Endodermal cell (in vitro differentiated cells): Measurements from ENCODE around the gene CACNA2D4. TPM values are rescaled to one million over a fixed set of nuclear protein-coding genes. Genes with fewer than 3 reads are reported as not detected.

Experiments used
- DNase-seq: peaks from one replicate; pipeline ENCODE4 v3.0.0-alpha.2; 2017
- H3K27ac ChIP-seq: 2 replicates; pipeline ENCODE4 v1.5.1; 2013; ENCODE audit warnings: mild to moderate bottlenecking, low read depth, low read length, moderate library complexity
- H3K27me3 ChIP-seq: 2 replicates; pipeline ENCODE4 v1.6.1; 2013; ENCODE audit warnings: mild to moderate bottlenecking, low read length, moderate library complexity; ENCODE audit not compliant: insufficient read depth, control insufficient read depth, poor library complexity, severe bottlenecking
- H3K36me3 ChIP-seq: 2 replicates; pipeline ENCODE4 v1.7.0; 2013; ENCODE audit warnings: mild to moderate bottlenecking, low read length, moderate library complexity; ENCODE audit not compliant: control insufficient read depth, insufficient read depth
- H3K4me1 ChIP-seq: one replicate; pipeline ENCODE4 v1.7.0; 2013; ENCODE audit warnings: low read length; ENCODE audit not compliant: control insufficient read depth, insufficient read depth
- H3K4me3 ChIP-seq: 2 replicates; pipeline ENCODE4 v1.5.1; 2013; ENCODE audit warnings: mild to moderate bottlenecking, low read length, moderate library complexity
- H3K9ac ChIP-seq: 2 replicates; pipeline ENCODE4 v1.6.1; 2013; ENCODE audit warnings: mild to moderate bottlenecking, low read length, moderate library complexity; ENCODE audit not compliant: poor library complexity, severe bottlenecking; ENCODE audit errors: extremely low read depth
- H3K9me3 ChIP-seq: 2 replicates; pipeline ENCODE4 v1.6.1; 2013; ENCODE audit warnings: mild to moderate bottlenecking, low read length, moderate library complexity; ENCODE audit not compliant: control insufficient read depth
- H3K27ac Mint-ChIP-seq: 2 replicates; pipeline ENCODE4 v1.8.0; 2020; ENCODE audit warnings: mixed read lengths
- H3K27me3 Mint-ChIP-seq: 2 replicates; pipeline ENCODE4 v1.8.0; 2021; ENCODE audit warnings: mild to moderate bottlenecking, mixed read lengths; ENCODE audit not compliant: insufficient read depth
- H3K36me3 Mint-ChIP-seq: 2 replicates; pipeline ENCODE4 v1.8.0; 2020; ENCODE audit warnings: low read depth, mixed read lengths
- H3K4me1 Mint-ChIP-seq: 2 replicates; pipeline ENCODE4 v1.8.0; 2020; ENCODE audit warnings: mixed read lengths
- H3K4me3 Mint-ChIP-seq: 2 replicates; pipeline ENCODE4 v1.8.0; 2020; ENCODE audit warnings: mild to moderate bottlenecking, moderate library complexity, mixed read lengths
- H3K9me3 Mint-ChIP-seq: 2 replicates; pipeline ENCODE4 v1.8.0; 2020; ENCODE audit warnings: mild to moderate bottlenecking, mixed read lengths
- CTCF ChIP-seq: fragments of 200-600 bp; sonication (generic); conservative IDR thresholded peaks from 2 replicates; pipeline ENCODE4 v1.5.0; 2021; ENCODE audit warnings: antibody characterized with exemption, mild to moderate bottlenecking
- WGBS, 2 experiments: methylation state at CpG; one replicate each; pipeline versions ENCODE4 v1.1.5 to v1.1.7; 2013; ENCODE audit warnings: missing lambda C conversion rate in 2 of 2, mixed read lengths in 1 of 2; ENCODE audit not compliant: insufficient coverage in 1 of 2, insufficient read length in 1 of 2; 5-methylcytosine and 5-hydroxymethylcytosine counted together
- total RNA-seq, 2 donors: library from RNA; stranded (reverse); fragmentation: NEBNext Ultra II Directional in 1 of 2; extraction: Animal tissue kit (Norgen Biotek cat#: 25700) in 1 of 2; gene quantifications; 2 replicates in 1 of 2; 3 replicates in 1 of 2; pipeline ENCODE4 v1.2.1, GENCODE V29; 2021

CACNA2D4 gene
- total RNA-seq, 2 donors from 2014 or later, result 4.3 to 5.7 TPM

- no peak for TF ChIP-seq CTCF
- Mint-ChIP-seq H3K4me3 (no peak overlapping the region), H3K4me1 (peaks cover 14% of the 10 kb centered on the region), H3K36me3 (no peaks in the 10 kb centered on the region), H3K27me3 (peaks cover 19% of the 10 kb centered on the region), H3K27ac (no peak overlapping the region), H3K9me3 (peaks cover 13% of the 10 kb centered on the region)
- no peaks in the 10 kb centered on the region for H3K4me1 ChIP-seq
- H3K36me3 ChIP-seq, result no peaks in the 10 kb centered on the region
- DNase-seq, result no peak
- peaks cover 6% of the 10 kb centered on the region for H3K9me3 ChIP-seq
- H3K9ac ChIP-seq, result no peak overlapping the region
- peaks cover 5% of the 10 kb centered on the region for H3K27me3 ChIP-seq
- 92% methylated on average over 2 of the region's 2 CpGs; no CpG with 5 or more reads in 1 of the 2 experiments for WGBS, 2 experiments
- H3K4me3 ChIP-seq, result no peak overlapping the region
- no peak overlapping the region for H3K27ac ChIP-seq
Measured at GRCh38 chr12:1890810-1891209, 27.6 kb downstream of the CACNA2D4 start.

GRCh38 chr12:1890119-1890703, 28.2 kb downstream of the CACNA2D4 start:
- H3K9me3 Mint-ChIP-seq, result peaks cover 13% of the 10 kb centered on the region
- H3K36me3 Mint-ChIP-seq, result no peaks in the 10 kb centered on the region
- Histone ChIP-seq H3K9me3 (peaks cover 6% of the 10 kb centered on the region), H3K4me3 (no peak overlapping the region), H3K4me1 (no peaks in the 10 kb centered on the region), H3K27me3 (peaks cover 5% of the 10 kb centered on the region), H3K27ac (no peak overlapping the region), H3K9ac (no peak overlapping the region), H3K36me3 (no peaks in the 10 kb centered on the region)
- H3K27ac Mint-ChIP-seq, result no peak overlapping the region
- no peak for DNase-seq
- no peak overlapping the region for H3K4me3 Mint-ChIP-seq
- no peak for TF ChIP-seq CTCF
- peaks cover 19% of the 10 kb centered on the region for H3K27me3 Mint-ChIP-seq
- 89 to 95% methylated on average over 3 to 8 of the region's 8 CpGs for WGBS, 2 experiments
- peaks cover 18% of the 10 kb centered on the region for H3K4me1 Mint-ChIP-seq

- no peak for TF ChIP-seq CTCF
- Mint-ChIP-seq H3K27me3 (peaks cover 18% of the 10 kb centered on the region), H3K9me3 (peaks cover 13% of the 10 kb centered on the region), H3K4me3 (no peak overlapping the region), H3K27ac (no peak overlapping the region), H3K36me3 (no peaks in the 10 kb centered on the region), H3K4me1 (peaks cover 18% of the 10 kb centered on the region)
- H3K4me3 ChIP-seq, result no peak overlapping the region
- WGBS, 2 experiments, result 94 to 100% methylated on average over 3 of the region's 3 CpGs
- peaks cover 6% of the 10 kb centered on the region for H3K9me3 ChIP-seq
- no peak overlapping the region for H3K9ac ChIP-seq
- no peaks in the 10 kb centered on the region for H3K4me1 ChIP-seq
- no peak overlapping the region for H3K27ac ChIP-seq
- DNase-seq, result no peak
- H3K27me3 ChIP-seq, result peaks cover 3% of the 10 kb centered on the region
- H3K36me3 ChIP-seq, result no peaks in the 10 kb centered on the region
Measured at GRCh38 chr12:1888923-1889322, 29.5 kb downstream of the CACNA2D4 start.
